NOMO-1 treated with DMSO at 0.1 percent for 48 hours (cell line): ENCODE results near the gene DDX25.
"Not testable (repeated sequence)": the region's sequence is repeated elsewhere in the genome, so short reads cannot be mapped to it uniquely, and the experiment has no call there.

Source experiments
- DNase-seq: peaks from one replicate; lab custom pipeline; 2025; ENCODE audit not compliant: unreplicated experiment; lab: John Stamatoyannopoulos, UW

Gene DDX25

GRCh38 chr11:125903711-125904659 is at the start of gene DDX25:
Gene DDX25 (plus strand): TSS chr11:125904508. CDS start chr11:125904518, 10 bp downstream.
- DNase-seq = no peak

- not testable (repeated sequence) for DNase-seq
These were observed 46.6 kb upstream of the DDX25 start for GRCh38 chr11:125857670-125858069.

- not testable (repeated sequence) for DNase-seq
These were observed 41.5 kb upstream of the DDX25 start for GRCh38 chr11:125862786-125863185.

GRCh38 chr11:125865354-125865753 is 39.0 kb upstream of the DDX25 start:
- not testable (repeated sequence) for DNase-seq

GRCh38 chr11:125869521-125869920 is 34.8 kb upstream of the DDX25 start:
- DNase-seq = no peak

GRCh38 chr11:125871391-125872137 is 32.7 kb upstream of the DDX25 start:
- no peak for DNase-seq

- DNase-seq = no peak
These were observed 32.2 kb upstream of the DDX25 start for GRCh38 chr11:125872138-125872491.

GRCh38 chr11:125873881-125874555 is 30.3 kb upstream of the DDX25 start:
- no peak for DNase-seq

GRCh38 chr11:125874556-125875124 is 29.7 kb upstream of the DDX25 start:
- peak; percentile 49 for DNase-seq

- no peak for DNase-seq
These were observed 23.0 kb upstream of the DDX25 start for GRCh38 chr11:125881291-125881690.

GRCh38 chr11:125883375-125883774 is 20.9 kb upstream of the DDX25 start:
- DNase-seq = no peak

GRCh38 chr11:125886997-125887372 is 17.3 kb upstream of the DDX25 start:
- peak; percentile 56 for DNase-seq

GRCh38 chr11:125887373-125888324 is 16.7 kb upstream of the DDX25 start, which contains the start of gene HYLS1:
Gene HYLS1 (plus strand): TSS chr11:125887668. CDS start chr11:125899369, 11,701 bp downstream.
- peak; percentile 95 for DNase-seq

GRCh38 chr11:125890447-125891100 is 13.7 kb upstream of the DDX25 start:
- no peak for DNase-seq

GRCh38 chr11:125892071-125892470 is 12.2 kb upstream of the DDX25 start:
- no peak for DNase-seq

GRCh38 chr11:125892994-125893393 is 11.3 kb upstream of the DDX25 start:
- DNase-seq = no peak

GRCh38 chr11:125901872-125902271 is 2.4 kb upstream of the DDX25 start:
- no peak for DNase-seq

- no peak for DNase-seq
These were observed 1.9 kb upstream of the DDX25 start for GRCh38 chr11:125902277-125902926.
